Measurements from ENCODE around the gene KCNH3.

- TF ChIP-seq ZNF146 (tag by site-specific recombination; IDR thresholded peaks at IDR 0.05) = no peak
- TF ChIP-seq ZNF24 (tag by site-specific recombination; IDR thresholded peaks at IDR 0.05) = no peak
- TF ChIP-seq ZNF311 (tag by site-specific recombination; IDR thresholded peaks at IDR 0.05; ENCODE audit: borderline replicate concordance) = no peak
- no peak for TF ChIP-seq ZBTB49 (tag by site-specific recombination; IDR thresholded peaks at IDR 0.05; ENCODE audit: low read depth)
- TF ChIP-seq REST (tag by site-specific recombination; IDR thresholded peaks at IDR 0.05) = no peak
- TF ChIP-seq ZNF513 (tag by site-specific recombination; IDR thresholded peaks at IDR 0.05) = no peak
Observed at GRCh38 chr12:49534731-49535278, 4.0 kb upstream of the KCNH3 start.

Data from HEK293 (cell line).